GM12878 (cell line): Measurements from ENCODE around the gene CARD10. TPM values are rescaled to one million over a fixed set of nuclear protein-coding genes. Genes with fewer than 3 reads are reported as not detected.

Experiments used
- BCL11A ChIP-seq: IDR thresholded peaks from 2 replicates; pipeline ENCODE4 v1.6.1; 2011; ENCODE audit warnings: low read depth, low read length
- BCL3 ChIP-seq: IDR thresholded peaks from 2 replicates; pipeline ENCODE4 v1.6.1; 2011; ENCODE audit warnings: borderline replicate concordance, low read depth, mild to moderate bottlenecking, moderate library complexity, low read length; ENCODE audit not compliant: insufficient read depth, poor library complexity, severe bottlenecking
- CHD1 ChIP-seq: IDR thresholded peaks from 2 replicates; pipeline ENCODE4 v1.6.1; 2012; ENCODE audit warnings: low read depth, low read length, improper control_type of control experiment
- CHD2 ChIP-seq: IDR thresholded peaks from 2 replicates; pipeline ENCODE4 v1.6.1; 2011; ENCODE audit warnings: low read depth, low read length, improper control_type of control experiment, borderline replicate concordance
- E2F8 ChIP-seq: fragments of 450-650 bp; IDR thresholded peaks from 2 replicates; pipeline ENCODE4 v1.6.1; 2018; ENCODE audit warnings: mild to moderate bottlenecking, low read depth, moderate library complexity; ENCODE audit not compliant: partially characterized antibody
- E4F1 ChIP-seq: fragments of 450-650 bp; IDR thresholded peaks from 2 replicates; pipeline ENCODE4 v1.6.1; 2018; ENCODE audit warnings: borderline replicate concordance, mild to moderate bottlenecking; ENCODE audit not compliant: partially characterized antibody
- ESRRA ChIP-seq: IDR thresholded peaks from 2 replicates; pipeline ENCODE4 v1.6.1; 2012; ENCODE audit warnings: mild to moderate bottlenecking, low read length, improper control_type of control experiment
- HSF1 ChIP-seq: fragments of 150-350 bp; IDR thresholded peaks from 2 replicates; pipeline ENCODE4 v1.6.1; 2014; ENCODE audit warnings: mild to moderate bottlenecking, low read depth, low read length
- JUND ChIP-seq: IDR thresholded peaks from 2 replicates; pipeline ENCODE4 v1.6.1; 2012; ENCODE audit warnings: low read depth, mild to moderate bottlenecking, low read length, improper control_type of control experiment, moderate library complexity
- NFYB ChIP-seq: IDR thresholded peaks from 2 replicates; pipeline ENCODE4 v1.6.1; 2011; ENCODE audit warnings: low read depth, mild to moderate bottlenecking, low read length, improper control_type of control experiment, moderate library complexity; ENCODE audit not compliant: insufficient read depth
- NR2C1 ChIP-seq: fragments of 450-650 bp; IDR thresholded peaks from 2 replicates; pipeline ENCODE4 v1.6.1; 2017; ENCODE audit warnings: antibody characterized with exemption, mild to moderate bottlenecking, moderate library complexity
- RAD21 ChIP-seq: IDR thresholded peaks from 2 replicates; pipeline ENCODE4 v1.6.1; 2011; ENCODE audit warnings: mild to moderate bottlenecking, low read depth, low read length, moderate library complexity; ENCODE audit not compliant: insufficient read depth
- STAT1 ChIP-seq: fragments of 450-650 bp; conservative IDR thresholded peaks from 2 replicates; pipeline ENCODE4 v1.6.1; 2014; ENCODE audit warnings: antibody characterized with exemption, mild to moderate bottlenecking
- USF2 ChIP-seq: IDR thresholded peaks from 2 replicates; pipeline ENCODE4 v1.6.1; 2011; ENCODE audit warnings: low read depth, low read length, improper control_type of control experiment, borderline replicate concordance
- ZBTB4 ChIP-seq: fragments of 450-650 bp; formaldehyde crosslinking; IDR thresholded peaks from 2 replicates; pipeline ENCODE4 v1.4.0; 2022; ENCODE audit warnings: mild to moderate bottlenecking, moderate library complexity
- polyA plus RNA-seq, 11 experiments: library from polyadenylated mRNA; depleted of rRNA in 4 of 11; unstranded in 6 of 11; stranded (reverse) in 5 of 11; fragments of >200 nt; fragmentation: Nextera tagmentation in 4 of 11; fragmentation: Illumina TruSeq in 1 of 11; extraction: Ambion mirVana in 4 of 11; extraction: Trizol in 1 of 11; gene quantifications; 1 replicate in 1 of 11; 2 replicates in 10 of 11; pipeline versions ENCODE4 v1.2.1 to v1.2.3, GENCODE V29; 2011 to 2016; ENCODE audit warnings: inconsistent platforms in 2 of 11, missing spikeins in 2 of 11, low read depth in 1 of 11
- total RNA-seq, 4 experiments: library from RNA; depleted of rRNA in 3 of 4; stranded (reverse); fragments of >200 nt in 3 of 4; fragmentation: Illumina TruSeq in 1 of 4; extraction: Trizol in 1 of 4; gene quantifications; 2 replicates each; pipeline versions ENCODE4 v1.2.1 to v1.2.3, GENCODE V29; 2013 to 2021

CARD10 gene
- total and polyA plus RNA-seq, 10 of the 15 experiments (the other 5 are each of a cell fraction or from before 2014, with no cell fraction given), result 0.08 to 0.10 (median 0.10) TPM; not detected in 7

GRCh38 chr22:37538590-37539357 lies 19.6 kb upstream of the CARD10 start (continued):
- 0 out of 2 replicates have a peak, but pooled peaks have one; percentile 10 for TF ChIP-seq NFYB
- TF ChIP-seq CHD2, result peak; percentile 69; the same call in 1 of the 2 replicates
- no peak for TF ChIP-seq HSF1
- no peak for TF ChIP-seq BCL11A
- no peak for TF ChIP-seq BCL3
- no peak for TF ChIP-seq NR2C1
- no peak for TF ChIP-seq JUND
- no peak for TF ChIP-seq STAT1
- TF ChIP-seq E2F8, result no peak
- TF ChIP-seq ZBTB4, result no peak
- TF ChIP-seq E4F1, result no peak
- no peak for TF ChIP-seq ESRRA
- no peak for TF ChIP-seq USF2
- TF ChIP-seq RAD21, result peak; percentile 96
- TF ChIP-seq CHD1, result 0 out of 2 replicates have a peak, but pooled peaks have one; percentile 30
